HepG2 (cell line): Measurements from ENCODE around the gene BCAN. TPM values are rescaled to one million over a fixed set of nuclear protein-coding genes. Genes with fewer than 3 reads are reported as not detected.

Source experiments
- AGO2 ChIP-seq: fragments of 200-400 bp; formaldehyde crosslinking; optimal IDR thresholded peaks from 2 replicates; pipeline ENCODE3; 2017; ENCODE audit warnings: mild to moderate bottlenecking, low read depth, low read length, moderate library complexity
- ATF7 ChIP-seq, 2 experiments: fragments of 450-650 bp in 1 of 2; sonication (generic) in 1 of 2; formaldehyde crosslinking in 1 of 2; IDR thresholded peaks; 2 replicates each; pipeline versions ENCODE4 v1.4.0 to v1.6.1; 2016 to 2020; ENCODE audit warnings: antibody characterized with exemption in 1 of 2, mild to moderate bottlenecking in 1 of 2, missing genetic modification reagents in 1 of 2
- DRAP1 ChIP-seq: IDR thresholded peaks from 2 replicates; pipeline ENCODE4 v1.6.1; 2016; ENCODE audit warnings: missing genetic modification reagents, missing compliant biosample characterization
- E2F1 ChIP-seq: sonication (generic); formaldehyde crosslinking; IDR thresholded peaks from 2 replicates; pipeline ENCODE4 v1.5.0; 2020; ENCODE audit warnings: missing genetic modification reagents
- HNRNPK ChIP-seq: fragments of 200-400 bp; formaldehyde crosslinking; IDR thresholded peaks from 2 replicates; pipeline ENCODE4 v1.6.1; 2018; ENCODE audit warnings: low read length, low read depth, moderate library complexity, mild to moderate bottlenecking; ENCODE audit not compliant: poor library complexity, severe bottlenecking
- JDP2 ChIP-seq: sonication (generic); formaldehyde crosslinking; IDR thresholded peaks from 2 replicates; pipeline ENCODE4 v1.8.1; 2022; ENCODE audit warnings: missing genetic modification reagents, borderline replicate concordance
- KDM1A ChIP-seq: IDR thresholded peaks from 2 replicates; pipeline ENCODE4 v1.6.1; 2016; ENCODE audit warnings: missing compliant biosample characterization
- MAF1 ChIP-seq: sonication (generic); formaldehyde crosslinking; IDR thresholded peaks from 2 replicates; pipeline ENCODE4 v1.5.0; 2020; ENCODE audit warnings: missing genetic modification reagents, borderline replicate concordance
- MLLT10 ChIP-seq: sonication (generic); formaldehyde crosslinking; IDR thresholded peaks from 2 replicates; pipeline ENCODE4 v1.4.0; 2020; ENCODE audit warnings: missing genetic modification reagents
- MZF1 ChIP-seq: sonication (generic); formaldehyde crosslinking; IDR thresholded peaks from 2 replicates; pipeline ENCODE4 v1.8.1; 2023; ENCODE audit warnings: mild to moderate bottlenecking, missing genetic modification reagents, borderline replicate concordance
- RXRA ChIP-seq: sonication (generic); formaldehyde crosslinking; IDR thresholded peaks from 2 replicates; pipeline ENCODE4 v1.5.1; 2020; ENCODE audit warnings: missing genetic modification reagents
- SMC3 ChIP-seq: IDR thresholded peaks from 2 replicates; pipeline ENCODE4 v1.6.1; 2011; ENCODE audit warnings: low read length, improper control_type of control experiment
- SP5 ChIP-seq: IDR thresholded peaks from 2 replicates; pipeline ENCODE4 v1.6.1; 2016; ENCODE audit warnings: low read depth, borderline replicate concordance
- ZNF263 ChIP-seq: sonication (generic); formaldehyde crosslinking; IDR thresholded peaks from 2 replicates; pipeline ENCODE4 v1.4.0; 2020; ENCODE audit warnings: missing genetic modification reagents
- ZNF451 ChIP-seq: sonication (generic); formaldehyde crosslinking; IDR thresholded peaks from 2 replicates; pipeline ENCODE4 v1.5.0; 2020; ENCODE audit warnings: mild to moderate bottlenecking, missing genetic modification reagents
- ZNF530 ChIP-seq: sonication (generic); formaldehyde crosslinking; IDR thresholded peaks from 2 replicates; pipeline ENCODE4 v1.5.0; 2020; ENCODE audit warnings: low read depth, mild to moderate bottlenecking, missing genetic modification reagents
- ZNF780A ChIP-seq: sonication (generic); formaldehyde crosslinking; IDR thresholded peaks from 2 replicates; pipeline ENCODE4 v1.8.0; 2022; ENCODE audit warnings: mild to moderate bottlenecking, missing genetic modification reagents, moderate library complexity
- polyA plus RNA-seq, 8 experiments: library from polyadenylated mRNA; depleted of rRNA in 3 of 8; stranded (reverse) in 7 of 8; unstranded in 1 of 8; fragments of >200 nt; fragmentation: Illumina TruSeq in 4 of 8; extraction: Trizol in 4 of 8; gene quantifications; 2 replicates each; pipeline versions ENCODE4 v1.2.1 to v1.2.3, GENCODE V29; 2011 to 2016; ENCODE audit warnings: low read depth in 4 of 8, missing spikeins in 1 of 8, mixed read lengths in 1 of 8; ENCODE audit not compliant: insufficient read depth in 1 of 8
- total RNA-seq, 5 experiments: library from RNA; depleted of rRNA; stranded (reverse); fragments of >200 nt; fragmentation: Illumina TruSeq; extraction: Trizol; gene quantifications; 2 replicates each; pipeline ENCODE4 v1.2.3, GENCODE V29; 2016; ENCODE audit warnings: low read depth in 1 of 5
- TF ChIP-seq, protein P1 (sequence below): sonication (generic); formaldehyde crosslinking; IDR thresholded peaks from 2 replicates; pipeline ENCODE4 v1.4.0; 2020; ENCODE audit warnings: mild to moderate bottlenecking, missing genetic modification reagents
- TF ChIP-seq, protein P2 (sequence below): IDR thresholded peaks from 2 replicates; pipeline ENCODE4 v1.6.1; 2016; ENCODE audit warnings: missing compliant biosample characterization, missing genetic modification reagents, borderline replicate concordance
- TF ChIP-seq, protein P3 (sequence below): sonication (generic); formaldehyde crosslinking; IDR thresholded peaks from 2 replicates; pipeline ENCODE4 v1.4.0; 2020; ENCODE audit warnings: mild to moderate bottlenecking, low read depth, missing genetic modification reagents
- TF ChIP-seq, protein P4 (sequence below): sonication (generic); formaldehyde crosslinking; IDR thresholded peaks from 2 replicates; pipeline ENCODE4 v1.4.0; 2020; ENCODE audit warnings: mild to moderate bottlenecking, missing genetic modification reagents
- TF ChIP-seq, protein P5 (sequence below): sonication (generic); formaldehyde crosslinking; IDR thresholded peaks from 2 replicates; pipeline ENCODE4 v1.4.0; 2020; ENCODE audit warnings: missing genetic modification reagents

The BCAN gene
- total and polyA plus RNA-seq, 2 of the 13 experiments (the other 11 are each of a cell fraction or from before 2014, with no cell fraction given): not detected

DNA sequence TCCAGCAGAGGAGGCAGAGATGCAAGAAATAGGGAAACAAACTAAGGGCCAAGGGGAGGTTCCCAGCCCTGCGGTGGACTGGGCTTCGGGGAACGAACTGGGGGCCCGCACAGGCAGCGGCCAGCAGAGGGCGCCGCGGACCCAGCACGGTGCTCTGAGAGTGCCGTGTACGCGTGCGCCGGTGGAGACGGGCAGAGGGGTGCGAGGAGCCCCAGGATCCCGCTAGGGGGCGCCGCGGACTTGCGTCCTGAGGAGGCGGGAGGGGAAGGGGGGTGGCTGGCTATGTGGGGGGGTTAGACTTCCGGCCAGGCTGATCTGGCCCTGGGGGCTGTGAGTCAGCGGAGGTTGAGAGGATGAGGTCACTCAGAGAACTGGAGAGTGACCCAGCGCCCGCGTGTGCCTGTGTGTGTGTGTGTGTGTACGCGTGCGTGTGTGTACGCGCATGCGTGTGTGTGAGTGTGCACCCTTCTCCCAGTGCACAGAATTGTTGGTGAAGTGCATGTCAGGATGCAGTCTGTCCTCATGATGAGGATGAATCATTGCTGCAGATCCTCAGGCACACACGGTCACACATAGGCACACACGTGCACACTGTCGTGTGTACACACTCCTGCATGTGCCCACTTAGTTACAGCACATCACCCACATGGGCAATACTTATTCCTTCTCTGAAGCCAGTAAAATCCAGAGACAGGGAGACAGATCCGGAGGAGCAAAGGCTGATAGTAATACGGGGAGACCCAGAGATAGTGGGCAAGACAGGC, 18.3 kb downstream of the BCAN start (continued):
- TF ChIP-seq, protein P1, sequence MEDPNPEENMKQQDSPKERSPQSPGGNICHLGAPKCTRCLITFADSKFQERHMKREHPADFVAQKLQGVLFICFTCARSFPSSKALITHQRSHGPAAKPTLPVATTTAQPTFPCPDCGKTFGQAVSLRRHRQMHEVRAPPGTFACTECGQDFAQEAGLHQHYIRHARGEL: 0 out of 2 replicates have a peak, but pooled peaks have one; percentile 20
- TF ChIP-seq SMC3: peak; percentile 46; the same call in 1 of the 2 replicates
- TF ChIP-seq SP5: peak; percentile 57; the same call in 1 of the 2 replicates
- no peak for TF ChIP-seq MAF1 (CRISPR knock-in tag)
- TF ChIP-seq AGO2: peak; percentile 96
- TF ChIP-seq MLLT10 (CRISPR knock-in tag): no peak
- no peak for TF ChIP-seq E2F1 (CRISPR knock-in tag)
- TF ChIP-seq, protein P2, sequence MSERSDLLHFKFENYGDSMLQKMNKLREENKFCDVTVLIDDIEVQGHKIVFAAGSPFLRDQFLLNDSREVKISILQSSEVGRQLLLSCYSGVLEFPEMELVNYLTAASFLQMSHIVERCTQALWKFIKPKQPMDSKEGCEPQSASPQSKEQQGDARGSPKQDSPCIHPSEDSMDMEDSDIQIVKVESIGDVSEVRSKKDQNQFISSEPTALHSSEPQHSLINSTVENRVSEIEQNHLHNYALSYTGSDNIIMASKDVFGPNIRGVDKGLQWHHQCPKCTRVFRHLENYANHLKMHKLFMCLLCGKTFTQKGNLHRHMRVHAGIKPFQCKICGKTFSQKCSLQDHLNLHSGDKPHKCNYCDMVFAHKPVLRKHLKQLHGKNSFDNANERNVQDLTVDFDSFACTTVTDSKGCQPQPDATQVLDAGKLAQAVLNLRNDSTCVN (CRISPR knock-in tag): peak; percentile 37; the same call in 1 of the 2 replicates
- TF ChIP-seq ZNF530 (CRISPR knock-in tag): no peak
- TF ChIP-seq RXRA (CRISPR knock-in tag): peak; percentile 82
- TF ChIP-seq HNRNPK: peak; percentile 94
- no peak for TF ChIP-seq JDP2 (CRISPR knock-in tag)
- TF ChIP-seq ATF7 (IDR thresholded peaks at IDR 0.05): peak; percentile 91
- peak; percentile 96 for TF ChIP-seq ATF7 (CRISPR knock-in tag; IDR thresholded peaks at IDR 0.05)
- TF ChIP-seq DRAP1 (CRISPR knock-in tag): peak; percentile 29; the same call in 1 of the 2 replicates
- TF ChIP-seq MZF1 (CRISPR knock-in tag): no peak
- no peak for TF ChIP-seq KDM1A
- TF ChIP-seq, protein P3, sequence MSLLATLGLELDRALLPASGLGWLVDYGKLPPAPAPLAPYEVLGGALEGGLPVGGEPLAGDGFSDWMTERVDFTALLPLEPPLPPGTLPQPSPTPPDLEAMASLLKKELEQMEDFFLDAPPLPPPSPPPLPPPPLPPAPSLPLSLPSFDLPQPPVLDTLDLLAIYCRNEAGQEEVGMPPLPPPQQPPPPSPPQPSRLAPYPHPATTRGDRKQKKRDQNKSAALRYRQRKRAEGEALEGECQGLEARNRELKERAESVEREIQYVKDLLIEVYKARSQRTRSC (CRISPR knock-in tag): no peak; the same call in 1 of the 2 replicates
- peak; percentile 77; the same call in 1 of the 2 replicates for TF ChIP-seq ZNF451 (CRISPR knock-in tag)
- TF ChIP-seq, protein P4, sequence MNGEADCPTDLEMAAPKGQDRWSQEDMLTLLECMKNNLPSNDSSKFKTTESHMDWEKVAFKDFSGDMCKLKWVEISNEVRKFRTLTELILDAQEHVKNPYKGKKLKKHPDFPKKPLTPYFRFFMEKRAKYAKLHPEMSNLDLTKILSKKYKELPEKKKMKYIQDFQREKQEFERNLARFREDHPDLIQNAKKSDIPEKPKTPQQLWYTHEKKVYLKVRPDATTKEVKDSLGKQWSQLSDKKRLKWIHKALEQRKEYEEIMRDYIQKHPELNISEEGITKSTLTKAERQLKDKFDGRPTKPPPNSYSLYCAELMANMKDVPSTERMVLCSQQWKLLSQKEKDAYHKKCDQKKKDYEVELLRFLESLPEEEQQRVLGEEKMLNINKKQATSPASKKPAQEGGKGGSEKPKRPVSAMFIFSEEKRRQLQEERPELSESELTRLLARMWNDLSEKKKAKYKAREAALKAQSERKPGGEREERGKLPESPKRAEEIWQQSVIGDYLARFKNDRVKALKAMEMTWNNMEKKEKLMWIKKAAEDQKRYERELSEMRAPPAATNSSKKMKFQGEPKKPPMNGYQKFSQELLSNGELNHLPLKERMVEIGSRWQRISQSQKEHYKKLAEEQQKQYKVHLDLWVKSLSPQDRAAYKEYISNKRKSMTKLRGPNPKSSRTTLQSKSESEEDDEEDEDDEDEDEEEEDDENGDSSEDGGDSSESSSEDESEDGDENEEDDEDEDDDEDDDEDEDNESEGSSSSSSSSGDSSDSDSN: peak; percentile 38
- TF ChIP-seq ZNF780A (CRISPR knock-in tag): 0 out of 2 replicates have a peak, but pooled peaks have one; percentile 20
- no peak for TF ChIP-seq ZNF263 (CRISPR knock-in tag)
- TF ChIP-seq, protein P5, sequence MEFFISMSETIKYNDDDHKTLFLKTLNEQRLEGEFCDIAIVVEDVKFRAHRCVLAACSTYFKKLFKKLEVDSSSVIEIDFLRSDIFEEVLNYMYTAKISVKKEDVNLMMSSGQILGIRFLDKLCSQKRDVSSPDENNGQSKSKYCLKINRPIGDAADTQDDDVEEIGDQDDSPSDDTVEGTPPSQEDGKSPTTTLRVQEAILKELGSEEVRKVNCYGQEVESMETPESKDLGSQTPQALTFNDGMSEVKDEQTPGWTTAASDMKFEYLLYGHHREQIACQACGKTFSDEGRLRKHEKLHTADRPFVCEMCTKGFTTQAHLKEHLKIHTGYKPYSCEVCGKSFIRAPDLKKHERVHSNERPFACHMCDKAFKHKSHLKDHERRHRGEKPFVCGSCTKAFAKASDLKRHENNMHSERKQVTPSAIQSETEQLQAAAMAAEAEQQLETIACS (CRISPR knock-in tag): no peak
